Vagina (tissue), 2 donors: ENCODE data around the gene ATP6V1E1.

Experiments used
- POLR2A ChIP-seq, 2 donors: fragments of 450-650 bp; IDR thresholded peaks; one replicate each; pipeline ENCODE4 v1.6.1; 2017; ENCODE audit warnings: antibody characterized with exemption in 2 of 2, mild to moderate bottlenecking in 2 of 2, moderate library complexity in 2 of 2
- TF ChIP-seq, protein P1 (sequence below), 3 experiments: fragments of 450-650 bp in 2 of 3; fragments of 200-600 bp in 1 of 3; sonication (generic) in 1 of 3; IDR thresholded peaks; one replicate each; pipeline ENCODE4 v1.5.1; 2017 to 2019; ENCODE audit warnings: antibody characterized with exemption in 3 of 3, mild to moderate bottlenecking in 2 of 3, moderate library complexity in 2 of 3

GRCh38 chr22:17592201-17592600, 36.3 kb downstream of the ATP6V1E1 start:
- TF ChIP-seq, protein P1, sequence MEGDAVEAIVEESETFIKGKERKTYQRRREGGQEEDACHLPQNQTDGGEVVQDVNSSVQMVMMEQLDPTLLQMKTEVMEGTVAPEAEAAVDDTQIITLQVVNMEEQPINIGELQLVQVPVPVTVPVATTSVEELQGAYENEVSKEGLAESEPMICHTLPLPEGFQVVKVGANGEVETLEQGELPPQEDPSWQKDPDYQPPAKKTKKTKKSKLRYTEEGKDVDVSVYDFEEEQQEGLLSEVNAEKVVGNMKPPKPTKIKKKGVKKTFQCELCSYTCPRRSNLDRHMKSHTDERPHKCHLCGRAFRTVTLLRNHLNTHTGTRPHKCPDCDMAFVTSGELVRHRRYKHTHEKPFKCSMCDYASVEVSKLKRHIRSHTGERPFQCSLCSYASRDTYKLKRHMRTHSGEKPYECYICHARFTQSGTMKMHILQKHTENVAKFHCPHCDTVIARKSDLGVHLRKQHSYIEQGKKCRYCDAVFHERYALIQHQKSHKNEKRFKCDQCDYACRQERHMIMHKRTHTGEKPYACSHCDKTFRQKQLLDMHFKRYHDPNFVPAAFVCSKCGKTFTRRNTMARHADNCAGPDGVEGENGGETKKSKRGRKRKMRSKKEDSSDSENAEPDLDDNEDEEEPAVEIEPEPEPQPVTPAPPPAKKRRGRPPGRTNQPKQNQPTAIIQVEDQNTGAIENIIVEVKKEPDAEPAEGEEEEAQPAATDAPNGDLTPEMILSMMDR (IDR thresholded peaks at IDR 0.05), result no peak
- no peak for TF ChIP-seq POLR2A (IDR thresholded peaks at IDR 0.05)
